Measurements from ENCODE around the gene ACVR2B.

Gene ACVR2B

GRCh38 chr3:38453913-38454177 lies 155 bp downstream of the ACVR2B start:
- H3K4me3 Mint-ChIP-seq: no peak overlapping the region
- H3K9me3 Mint-ChIP-seq: peaks cover 9% of the 10 kb centered on the region
- H3K27me3 Mint-ChIP-seq (ENCODE audit: low read depth): peaks cover 15% of the 10 kb centered on the region
- H3K4me1 Mint-ChIP-seq (ENCODE audit: low read depth): peaks cover 18% of the 10 kb centered on the region
- H3K27ac Mint-ChIP-seq: no peak overlapping the region
- no peaks in the 10 kb centered on the region for H3K36me3 Mint-ChIP-seq (ENCODE audit: low read depth)
- no peak for DNase-seq (ENCODE audit: low spot score)

GRCh38 chr3:38454178-38454883 lies 641 bp downstream of the ACVR2B start:
- peaks cover 18% of the 10 kb centered on the region for H3K4me1 Mint-ChIP-seq (ENCODE audit: low read depth)
- DNase-seq (ENCODE audit: low spot score): peak; percentile 33
- H3K4me3 Mint-ChIP-seq: peak overlapping the region; percentile 98
- H3K36me3 Mint-ChIP-seq (ENCODE audit: low read depth): no peaks in the 10 kb centered on the region
- peak overlapping the region; percentile 88 for H3K27ac Mint-ChIP-seq
- H3K9me3 Mint-ChIP-seq: peaks cover 9% of the 10 kb centered on the region
- peaks cover 15% of the 10 kb centered on the region for H3K27me3 Mint-ChIP-seq (ENCODE audit: low read depth)

GRCh38 chr3:38454884-38455638 lies 1.4 kb downstream of the ACVR2B start:
- H3K27ac Mint-ChIP-seq: peak overlapping the region; percentile 72

GRCh38 chr3:38455639-38456430 lies 2.1 kb downstream of the ACVR2B start:
- H3K4me1 Mint-ChIP-seq (ENCODE audit: low read depth): peaks cover 18% of the 10 kb centered on the region
- H3K4me3 Mint-ChIP-seq: peak overlapping the region; percentile 98
- H3K27ac Mint-ChIP-seq: peak overlapping the region; percentile 72
- peaks cover 3% of the 10 kb centered on the region for H3K9me3 Mint-ChIP-seq
- no peaks in the 10 kb centered on the region for H3K36me3 Mint-ChIP-seq (ENCODE audit: low read depth)
- DNase-seq (ENCODE audit: low spot score): no peak
- H3K27me3 Mint-ChIP-seq (ENCODE audit: low read depth): peaks cover 9% of the 10 kb centered on the region

More at GRCh38 chr3:38454884-38455638, 1.4 kb downstream of the ACVR2B start:
- H3K27me3 Mint-ChIP-seq (ENCODE audit: low read depth): peaks cover 12% of the 10 kb centered on the region
- H3K9me3 Mint-ChIP-seq: peaks cover 9% of the 10 kb centered on the region
- DNase-seq (ENCODE audit: low spot score): peak; percentile 22
- H3K4me1 Mint-ChIP-seq (ENCODE audit: low read depth): peaks cover 18% of the 10 kb centered on the region
- peak overlapping the region; percentile 98 for H3K4me3 Mint-ChIP-seq
- H3K36me3 Mint-ChIP-seq (ENCODE audit: low read depth): no peaks in the 10 kb centered on the region

- H3K4me3 Mint-ChIP-seq: no peak overlapping the region
- no peaks in the 10 kb centered on the region for H3K9me3 Mint-ChIP-seq
- H3K4me1 Mint-ChIP-seq (ENCODE audit: low read depth): peaks cover 18% of the 10 kb centered on the region
- H3K36me3 Mint-ChIP-seq (ENCODE audit: low read depth): no peaks in the 10 kb centered on the region
- no peak overlapping the region for H3K27ac Mint-ChIP-seq
- no peak for DNase-seq (ENCODE audit: low spot score)
- peaks cover 7% of the 10 kb centered on the region for H3K27me3 Mint-ChIP-seq (ENCODE audit: low read depth)
Observed at GRCh38 chr3:38457111-38458003, 3.7 kb downstream of the ACVR2B start.

GRCh38 chr3:38458796-38459498 lies 5.3 kb downstream of the ACVR2B start:
- H3K9me3 Mint-ChIP-seq: no peaks in the 10 kb centered on the region
- H3K36me3 Mint-ChIP-seq (ENCODE audit: low read depth): no peaks in the 10 kb centered on the region
- H3K4me1 Mint-ChIP-seq (ENCODE audit: low read depth): peaks cover 10% of the 10 kb centered on the region
- H3K4me3 Mint-ChIP-seq: no peak overlapping the region
- H3K27ac Mint-ChIP-seq: no peak overlapping the region
- DNase-seq (ENCODE audit: low spot score): no peak
- H3K27me3 Mint-ChIP-seq (ENCODE audit: low read depth): peaks cover 7% of the 10 kb centered on the region

- Mint-ChIP-seq H3K27me3 (ENCODE audit: low read depth) (peaks cover 5% of the 10 kb centered on the region), H3K9me3 (no peaks in the 10 kb centered on the region), H3K36me3 (ENCODE audit: low read depth) (no peaks in the 10 kb centered on the region), H3K27ac (no peak overlapping the region), H3K4me3 (no peak overlapping the region), H3K4me1 (ENCODE audit: low read depth) (peaks cover 8% of the 10 kb centered on the region)
- no peak for DNase-seq (ENCODE audit: low spot score)
Observed at GRCh38 chr3:38459499-38460048, 5.9 kb downstream of the ACVR2B start.

GRCh38 chr3:38460377-38461270 lies 6.9 kb downstream of the ACVR2B start:
- peaks cover 8% of the 10 kb centered on the region for H3K4me1 Mint-ChIP-seq (ENCODE audit: low read depth)
- no peak for DNase-seq (ENCODE audit: low spot score)
- no peak overlapping the region for H3K4me3 Mint-ChIP-seq
- H3K27me3 Mint-ChIP-seq (ENCODE audit: low read depth): peaks cover 3% of the 10 kb centered on the region
- H3K9me3 Mint-ChIP-seq: peaks cover 4% of the 10 kb centered on the region
- H3K27ac Mint-ChIP-seq: no peak overlapping the region
- peaks cover 2% of the 10 kb centered on the region for H3K36me3 Mint-ChIP-seq (ENCODE audit: low read depth)

GRCh38 chr3:38465588-38466154 lies 12.0 kb downstream of the ACVR2B start:
- Mint-ChIP-seq H3K4me3 (no peak overlapping the region), H3K9me3 (peaks cover 35% of the 10 kb centered on the region), H3K27ac (no peak overlapping the region), H3K4me1 (ENCODE audit: low read depth) (no peaks in the 10 kb centered on the region), H3K27me3 (ENCODE audit: low read depth) (no peaks in the 10 kb centered on the region), H3K36me3 (ENCODE audit: low read depth) (peaks cover 7% of the 10 kb centered on the region)
- no peak for DNase-seq (ENCODE audit: low spot score)

GRCh38 chr3:38468765-38469164 lies 15.1 kb downstream of the ACVR2B start:
- H3K27me3 Mint-ChIP-seq (ENCODE audit: low read depth): no peaks in the 10 kb centered on the region

GRCh38 chr3:38469852-38470251 lies 16.2 kb downstream of the ACVR2B start:
- H3K4me1 Mint-ChIP-seq (ENCODE audit: low read depth): no peaks in the 10 kb centered on the region
- DNase-seq (ENCODE audit: low spot score): no peak
- H3K36me3 Mint-ChIP-seq (ENCODE audit: low read depth): peaks cover 7% of the 10 kb centered on the region
- no peak overlapping the region for H3K4me3 Mint-ChIP-seq
- peaks cover 38% of the 10 kb centered on the region for H3K9me3 Mint-ChIP-seq
- H3K27ac Mint-ChIP-seq: no peak overlapping the region
- H3K27me3 Mint-ChIP-seq (ENCODE audit: low read depth): no peaks in the 10 kb centered on the region

More at GRCh38 chr3:38468765-38469164, 15.1 kb downstream of the ACVR2B start:
- Mint-ChIP-seq H3K27ac (no peak overlapping the region), H3K4me1 (ENCODE audit: low read depth) (no peaks in the 10 kb centered on the region), H3K4me3 (no peak overlapping the region), H3K9me3 (peaks cover 38% of the 10 kb centered on the region), H3K36me3 (ENCODE audit: low read depth) (peaks cover 7% of the 10 kb centered on the region)
- DNase-seq (ENCODE audit: low spot score): no peak

All from T-helper 2 cell treated with Interferon-gamma antibody and Interleukin-4, amounts not matched to agents 5 μg/mL and 100 μg/mL, for 36 hours (primary cell).